GM15510 (cell line): ENCODE measurements around the gene PIK3R1.

Source experiments
- POLR2A ChIP-seq: IDR thresholded peaks from 3 replicates; pipeline ENCODE4 v1.6.1; 2011; ENCODE audit warnings: borderline replicate concordance; ENCODE audit not compliant: insufficient read length; ENCODE audit errors: extremely low read depth

The PIK3R1 gene

DNA sequence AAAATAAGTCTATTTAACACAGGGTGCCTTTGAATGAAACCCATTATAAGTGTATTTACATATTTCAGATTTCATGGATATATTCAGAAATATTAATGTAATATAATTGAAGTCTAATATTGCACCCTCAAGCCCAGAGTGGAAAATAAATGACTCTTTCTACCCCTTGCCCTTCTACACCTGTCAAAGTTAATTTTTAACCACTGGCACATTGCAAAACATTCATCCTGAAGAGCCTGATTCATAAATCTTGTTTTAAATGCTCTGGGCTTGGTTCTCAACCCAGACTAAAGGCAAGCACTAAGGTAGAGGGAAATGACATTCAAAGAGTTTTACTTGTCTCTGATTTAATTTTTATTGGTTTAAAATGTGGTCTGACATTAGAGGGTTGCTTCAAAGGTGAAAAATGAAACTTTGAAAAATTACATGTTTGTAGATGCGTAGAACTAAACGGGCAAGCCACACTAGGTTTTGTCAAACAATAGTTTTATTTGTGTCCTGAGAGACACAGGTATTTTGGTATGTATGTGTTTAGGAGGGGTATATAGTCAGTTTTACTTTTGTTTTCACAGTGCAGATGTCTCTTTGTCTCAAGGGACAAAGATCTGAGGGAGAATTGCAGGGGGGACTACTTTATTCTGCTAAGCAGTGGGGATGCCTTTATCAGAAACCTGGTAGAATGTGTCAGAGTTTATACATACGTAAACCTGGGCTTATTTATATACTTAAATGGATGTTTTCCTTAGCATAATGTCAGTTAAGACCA is 69.7 kb downstream of the PIK3R1 start:
- TF ChIP-seq POLR2A: no peak

- no peak for TF ChIP-seq POLR2A
These were observed 70.5 kb downstream of the PIK3R1 start for GRCh38 chr5:68285851-68286611.

GRCh38 chr5:68286612-68286912 is 71.0 kb downstream of the PIK3R1 start:
- no peak for TF ChIP-seq POLR2A

- TF ChIP-seq POLR2A: no peak
These were observed 72.0 kb downstream of the PIK3R1 start for GRCh38 chr5:68287631-68287975.

DNA sequence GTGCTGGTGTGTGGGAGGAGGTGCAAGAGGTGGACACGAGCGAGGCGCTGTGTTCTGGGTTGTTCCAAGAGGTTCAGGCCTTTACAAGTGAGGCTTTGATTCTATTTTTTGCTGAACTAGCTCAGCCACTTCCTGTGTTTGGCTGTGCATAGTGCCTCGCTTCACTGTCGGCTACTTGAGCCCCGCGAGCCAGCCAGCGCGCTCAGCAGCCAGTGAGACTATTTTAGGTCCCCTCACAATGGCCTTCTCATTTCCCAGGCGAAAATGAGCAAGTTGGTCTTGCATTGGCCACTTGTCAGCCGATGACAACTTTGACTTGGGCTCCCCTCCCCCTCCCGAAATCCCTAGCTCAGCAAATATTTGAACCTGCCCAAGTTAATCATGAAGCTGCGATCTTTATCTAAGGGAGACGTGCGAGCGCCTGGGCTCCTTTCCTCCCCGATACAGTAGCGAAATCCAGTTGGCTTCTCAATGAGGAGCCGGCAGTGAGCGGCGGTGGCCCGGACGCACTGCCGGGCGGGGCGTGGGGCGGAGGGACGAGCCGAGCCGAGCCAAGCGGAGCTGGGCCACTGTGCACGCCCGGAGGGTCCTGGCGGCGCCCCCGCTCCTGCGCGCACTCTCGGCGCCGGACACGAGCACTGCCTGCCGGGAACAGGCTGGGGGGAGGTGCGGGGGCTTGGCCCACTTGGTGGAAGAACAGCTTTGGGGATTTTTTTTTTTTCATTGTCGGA is 72.6 kb downstream of the PIK3R1 start:
- TF ChIP-seq POLR2A: peak; percentile 24

DNA sequence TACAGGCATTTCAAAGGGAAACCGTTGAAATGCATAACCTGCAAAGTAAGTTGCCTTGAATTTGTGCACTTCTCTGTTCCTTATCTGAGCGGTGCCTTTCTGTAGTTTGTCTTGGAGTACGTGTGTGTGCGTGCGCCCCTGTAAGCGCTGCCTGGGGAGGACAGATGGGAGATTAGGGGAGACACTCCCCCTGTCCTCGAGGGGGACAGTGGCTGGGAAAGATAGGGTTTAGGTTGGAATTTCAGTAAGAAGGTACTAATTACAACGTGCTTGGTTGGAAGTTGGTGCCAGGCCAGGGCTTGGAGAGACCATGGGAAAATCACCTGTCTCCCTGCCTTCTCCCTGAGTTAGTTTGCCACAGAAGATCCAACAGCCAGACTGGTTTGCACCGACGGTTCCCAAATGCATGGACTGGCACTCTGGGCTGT is 73.2 kb downstream of the PIK3R1 start:
- TF ChIP-seq POLR2A: no peak

GRCh38 chr5:68289498-68289897 is 73.9 kb downstream of the PIK3R1 start:
- no peak for TF ChIP-seq POLR2A

- TF ChIP-seq POLR2A: no peak
These were observed 74.7 kb downstream of the PIK3R1 start for GRCh38 chr5:68290260-68290674.

DNA sequence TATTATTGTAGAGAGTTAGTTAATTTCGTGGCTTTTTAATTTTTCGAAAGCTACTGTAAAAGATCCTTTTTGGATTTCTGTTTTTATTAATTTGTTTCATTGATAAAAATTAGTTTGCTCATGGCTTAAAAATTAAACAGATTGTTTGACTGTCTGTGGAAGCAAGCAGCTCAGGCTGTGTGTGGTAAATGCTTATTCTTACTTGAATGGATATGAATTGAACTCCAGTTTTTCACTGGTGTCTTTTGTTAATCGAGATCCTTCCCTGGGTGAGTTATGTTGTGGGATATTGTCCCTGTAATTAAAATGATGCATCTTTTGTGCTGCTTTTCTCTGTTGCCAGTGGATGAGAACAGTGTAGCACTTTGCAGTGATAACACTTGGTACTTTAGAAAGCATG is 75.3 kb downstream of the PIK3R1 start:
- no peak for TF ChIP-seq POLR2A

GRCh38 chr5:68292316-68292715 is 76.8 kb downstream of the PIK3R1 start:
- TF ChIP-seq POLR2A: no peak

DNA sequence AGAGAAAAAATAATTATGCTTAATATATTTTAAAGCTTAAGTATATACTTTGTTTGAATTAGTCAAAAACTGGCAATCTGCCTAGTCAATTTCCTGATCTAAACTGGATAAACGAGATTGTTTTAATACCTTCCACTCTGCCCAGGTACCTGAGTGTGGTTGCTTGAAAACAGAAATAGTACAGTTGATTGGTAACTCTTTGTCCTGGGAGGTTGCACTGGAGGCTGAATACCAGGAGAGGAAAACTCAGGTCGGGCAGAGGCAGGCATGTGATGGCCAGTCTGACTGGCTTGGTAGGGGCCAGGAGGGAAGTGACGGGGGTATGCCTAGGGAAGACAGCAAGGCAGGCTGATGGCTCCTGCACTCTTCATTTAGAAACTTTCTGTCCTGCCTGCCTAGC is 80.2 kb downstream of the PIK3R1 start:
- TF ChIP-seq POLR2A: no peak

DNA sequence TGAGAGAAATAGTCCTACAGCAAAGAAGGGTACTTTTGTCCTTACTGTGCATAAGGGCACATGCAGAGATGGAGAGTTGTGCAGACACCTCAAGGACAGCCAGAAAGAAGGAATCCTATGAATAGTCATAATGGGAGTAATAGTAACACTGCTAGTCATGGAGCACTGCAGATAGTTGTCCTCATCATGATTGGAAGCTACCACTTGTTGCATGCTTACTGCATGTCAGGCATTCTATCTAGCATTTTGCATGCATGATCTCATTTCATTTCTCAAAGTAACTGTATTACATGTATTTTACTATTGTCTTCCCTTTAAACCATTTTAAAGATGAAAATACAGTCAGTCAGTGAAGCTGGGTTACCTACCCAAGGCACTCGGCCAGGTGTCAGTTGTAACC is 81.3 kb downstream of the PIK3R1 start:
- no peak for TF ChIP-seq POLR2A

DNA sequence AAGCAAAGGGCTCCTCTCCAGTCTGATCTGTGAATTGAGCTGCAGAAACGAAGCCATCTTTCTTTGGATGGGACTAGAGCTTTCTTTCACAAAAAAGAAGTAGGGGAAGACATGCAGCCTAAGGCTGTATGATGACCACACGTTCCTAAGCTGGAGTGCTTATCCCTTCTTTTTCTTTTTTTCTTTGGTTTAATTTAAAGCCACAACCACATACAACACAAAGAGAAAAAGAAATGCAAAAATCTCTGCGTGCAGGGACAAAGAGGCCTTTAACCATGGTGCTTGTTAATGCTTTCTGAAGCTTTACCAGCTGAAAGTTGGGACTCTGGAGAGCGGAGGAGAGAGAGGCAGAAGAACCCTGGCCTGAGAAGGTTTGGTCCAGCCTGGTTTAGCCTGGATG is 82.1 kb downstream of the PIK3R1 start:
- TF ChIP-seq POLR2A: no peak

- TF ChIP-seq POLR2A: no peak
These were observed 82.9 kb downstream of the PIK3R1 start for GRCh38 chr5:68298479-68298878.

- no peak for TF ChIP-seq POLR2A
These were observed 83.5 kb downstream of the PIK3R1 start for GRCh38 chr5:68299105-68299504.
